ENCODE results near the gene LRRC10.
"Not testable (repeated sequence)": the region's sequence is repeated elsewhere in the genome, so short reads cannot be mapped to it uniquely, and the experiment has no call there.

Gene LRRC10

DNA sequence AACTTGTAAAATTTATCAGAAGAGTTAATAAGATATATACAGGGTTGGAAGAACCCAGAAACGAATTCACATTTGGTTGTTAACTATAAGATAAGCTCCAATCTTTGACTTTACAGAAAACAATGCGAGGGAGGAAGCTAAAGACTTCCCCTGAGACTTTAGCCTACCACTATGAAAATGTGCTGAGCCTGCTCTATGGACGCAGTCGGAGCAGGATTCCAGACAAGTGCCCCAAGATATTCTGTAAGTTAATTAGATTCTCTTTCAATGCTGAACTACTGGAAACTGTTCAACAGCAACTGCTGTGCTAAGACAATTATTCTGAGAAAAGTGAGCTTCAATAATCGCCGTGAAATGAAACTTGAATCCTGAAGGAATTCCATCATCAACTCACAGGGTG lies 8.3 kb upstream of the LRRC10 start:
- DNase-seq: no peak

DNA sequence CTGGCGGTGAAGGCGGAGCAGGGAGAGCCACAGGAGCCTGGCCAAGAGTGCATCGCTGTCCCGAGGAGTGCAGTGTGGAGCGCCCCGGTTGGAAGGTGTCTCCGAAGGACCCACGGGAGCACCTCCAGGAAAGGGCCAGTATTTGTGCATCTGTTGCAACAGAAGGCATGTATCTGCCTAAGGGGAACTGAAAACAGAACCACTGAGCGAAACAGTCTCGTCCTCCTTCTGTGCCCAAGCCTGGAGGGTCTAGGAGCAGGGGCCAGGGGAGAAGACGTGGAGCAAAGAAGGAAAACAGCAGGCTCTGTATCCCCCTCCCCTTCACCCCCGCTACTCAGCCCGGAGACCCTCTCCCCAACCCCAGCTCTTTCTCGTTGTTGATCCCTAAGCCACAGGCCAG lies 5.3 kb upstream of the LRRC10 start:
- DNase-seq: peak in 2 of 4 experiments; percentile 9 to 19

DNA sequence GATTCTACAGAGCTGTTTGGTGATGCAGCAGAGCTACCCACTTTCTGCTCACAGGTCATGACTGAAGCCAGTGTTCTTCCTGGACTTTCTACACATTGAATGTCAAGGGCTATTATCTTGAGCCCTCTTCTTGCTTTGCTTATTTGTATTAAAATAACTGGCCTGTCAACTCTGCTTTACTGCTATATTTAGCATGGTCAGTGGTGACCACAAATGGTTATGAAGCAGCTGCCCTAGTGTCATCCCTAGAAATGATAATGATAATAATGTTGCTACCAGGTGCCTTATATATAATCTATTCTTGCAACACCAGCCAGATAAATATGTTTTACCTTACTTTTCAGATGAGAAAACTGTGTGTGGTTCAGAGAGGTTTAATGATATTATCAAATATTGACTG lies 2.6 kb upstream of the LRRC10 start:
- no peak for DNase-seq

DNA sequence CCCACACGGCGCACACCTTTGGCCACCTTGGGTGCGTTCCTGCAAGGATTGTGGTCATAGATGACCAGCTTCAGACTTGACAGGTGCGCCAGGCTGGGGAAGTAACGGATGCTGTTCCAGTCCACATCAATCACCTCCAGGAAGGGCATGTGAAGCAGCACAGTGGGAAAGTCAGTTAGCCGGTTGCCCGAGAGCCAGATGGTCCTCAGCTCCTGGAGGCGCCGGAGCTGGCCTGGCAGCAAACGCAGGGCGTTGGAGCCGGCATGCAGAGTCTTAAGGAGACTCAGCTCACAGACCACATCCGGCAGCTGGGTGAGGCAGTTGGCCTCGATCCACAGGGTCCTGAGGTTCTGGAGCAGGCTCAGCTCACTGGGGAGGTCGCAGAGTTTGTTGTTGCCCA lies 581 bp downstream of the LRRC10 start:
- DNase-seq: no peak

DNA sequence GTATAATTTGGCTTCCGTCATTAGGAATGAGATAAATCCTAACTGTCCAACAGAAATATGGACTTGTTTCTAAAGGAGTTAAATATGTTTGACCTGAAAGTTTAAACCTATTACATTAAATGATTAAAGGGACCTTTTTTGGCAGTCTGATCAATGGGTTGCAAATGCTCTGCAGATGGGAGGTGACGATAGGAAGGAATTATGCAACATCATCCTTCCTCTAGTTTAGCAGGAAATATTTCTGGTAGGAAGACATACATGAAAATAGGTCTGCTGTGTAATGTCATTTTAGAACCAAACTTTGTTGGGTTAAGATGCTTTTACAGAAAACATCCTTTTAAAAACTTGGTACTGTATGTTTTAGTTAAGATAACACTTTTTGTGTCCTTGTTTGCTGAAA lies 2.6 kb downstream of the LRRC10 start:
- DNase-seq: peak in 1 of 4 experiments; percentile 13

DNA sequence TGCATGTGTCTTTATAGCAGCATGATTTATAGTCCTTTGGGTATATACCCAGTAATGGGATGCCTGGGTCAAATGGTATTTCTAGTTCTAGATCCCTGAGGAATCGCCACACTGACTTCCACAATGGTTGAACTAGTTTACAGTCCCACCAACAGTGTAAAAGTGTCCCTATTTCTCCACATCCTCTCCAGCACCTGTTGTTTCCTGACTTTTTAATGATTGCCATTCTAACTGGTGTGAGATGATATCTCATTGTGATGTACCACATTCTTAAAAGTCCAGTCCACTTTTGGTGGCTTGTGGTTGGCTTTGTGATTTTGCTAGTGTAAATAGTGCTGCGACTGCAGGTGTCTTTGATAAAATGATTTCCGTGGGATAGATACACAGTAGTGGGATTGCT lies 6.4 kb downstream of the LRRC10 start:
- DNase-seq: not testable (repeated sequence)

DNA sequence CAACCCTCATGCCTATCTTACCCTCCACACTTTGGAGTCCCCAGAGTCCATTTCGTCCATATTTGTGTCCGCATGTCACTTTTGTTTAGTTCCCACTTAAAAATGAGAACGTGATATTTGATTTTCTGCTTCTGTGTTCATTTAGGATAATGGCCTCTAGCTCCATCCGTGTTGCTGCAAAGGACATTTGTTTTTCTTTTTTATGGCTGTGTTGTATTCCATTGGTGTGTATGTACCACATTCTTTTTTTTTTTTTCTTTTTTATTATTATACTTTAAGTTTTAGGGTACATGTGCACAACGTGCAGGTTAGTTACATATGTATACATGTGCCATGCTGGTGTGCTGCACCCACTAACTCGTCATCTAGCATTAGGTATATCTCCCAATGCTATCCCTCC lies 7.2 kb downstream of the LRRC10 start:
- DNase-seq: not testable (repeated sequence)

DNA sequence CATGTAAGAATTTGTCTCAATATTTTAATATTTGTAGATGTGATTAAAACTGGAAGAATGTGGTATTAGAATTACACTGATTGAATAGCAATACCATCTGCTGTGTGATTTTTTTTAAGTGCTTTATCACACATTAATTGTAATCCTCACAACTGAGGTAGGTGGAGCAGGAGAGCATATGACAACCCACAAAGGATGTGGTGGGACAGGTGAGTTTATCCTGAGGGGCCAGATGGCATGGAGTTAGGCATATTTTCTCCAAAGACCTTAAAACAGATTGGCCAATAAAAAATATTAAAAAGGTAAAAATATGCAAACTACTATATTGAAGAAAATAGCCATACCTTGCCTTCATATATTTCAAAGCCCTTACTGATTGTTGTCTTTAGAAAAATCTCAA lies 7.8 kb downstream of the LRRC10 start:
- no peak for DNase-seq

DNA sequence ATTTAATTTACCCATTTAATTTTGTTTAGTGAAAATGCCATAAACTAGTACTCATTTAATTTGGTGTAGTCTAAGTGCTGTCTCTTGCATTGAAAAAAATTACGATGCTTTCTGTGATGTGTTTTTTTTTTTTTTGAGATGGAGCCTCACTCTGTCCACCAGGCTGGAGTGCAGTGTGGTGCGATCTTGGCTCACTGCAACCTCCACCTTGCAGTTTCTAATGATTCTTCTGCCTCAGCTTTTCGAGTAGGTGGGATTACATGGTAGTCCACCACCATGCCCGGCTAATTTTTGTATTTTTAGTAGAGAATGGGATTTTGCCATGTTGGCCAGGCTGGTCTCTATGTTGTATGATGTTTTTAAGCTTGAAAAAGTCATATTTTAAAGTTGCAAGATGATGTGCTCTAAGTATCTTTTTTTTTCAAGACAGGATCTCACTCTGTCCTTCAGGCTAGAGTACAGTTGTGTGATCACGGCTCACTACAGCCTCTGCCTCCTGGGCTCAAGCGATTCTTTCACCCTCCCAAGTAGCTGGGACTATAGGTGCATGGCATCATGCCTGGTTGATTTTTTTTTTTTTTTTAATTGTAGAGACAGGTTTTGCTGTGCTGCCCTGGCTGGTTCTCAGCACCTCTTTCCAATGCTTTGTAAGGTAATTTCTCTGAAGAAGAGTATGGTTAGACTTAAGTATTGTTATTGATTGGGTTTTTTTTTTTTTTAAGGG lies 8.6 kb downstream of the LRRC10 start:
- no peak for DNase-seq

DNA sequence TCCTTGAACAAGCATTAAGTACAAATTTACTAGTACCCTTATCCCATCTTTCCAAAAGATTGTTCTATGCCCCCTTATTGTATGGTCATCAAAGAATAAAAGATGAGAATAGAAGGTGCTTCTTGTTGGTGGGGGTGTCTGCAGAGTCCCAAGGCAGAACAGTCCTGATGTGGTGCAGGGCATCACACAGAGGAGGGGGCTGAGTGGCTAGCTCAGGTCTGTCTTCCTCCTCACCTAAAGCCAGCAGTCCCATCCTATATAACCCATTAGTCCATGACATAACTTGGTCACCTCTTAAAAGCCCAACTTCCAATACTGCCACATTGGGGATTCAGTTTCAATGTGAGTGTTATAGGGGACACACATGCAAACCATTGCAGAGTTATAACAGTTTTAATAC lies 9.9 kb downstream of the LRRC10 start:
- no peak for DNase-seq

DNA sequence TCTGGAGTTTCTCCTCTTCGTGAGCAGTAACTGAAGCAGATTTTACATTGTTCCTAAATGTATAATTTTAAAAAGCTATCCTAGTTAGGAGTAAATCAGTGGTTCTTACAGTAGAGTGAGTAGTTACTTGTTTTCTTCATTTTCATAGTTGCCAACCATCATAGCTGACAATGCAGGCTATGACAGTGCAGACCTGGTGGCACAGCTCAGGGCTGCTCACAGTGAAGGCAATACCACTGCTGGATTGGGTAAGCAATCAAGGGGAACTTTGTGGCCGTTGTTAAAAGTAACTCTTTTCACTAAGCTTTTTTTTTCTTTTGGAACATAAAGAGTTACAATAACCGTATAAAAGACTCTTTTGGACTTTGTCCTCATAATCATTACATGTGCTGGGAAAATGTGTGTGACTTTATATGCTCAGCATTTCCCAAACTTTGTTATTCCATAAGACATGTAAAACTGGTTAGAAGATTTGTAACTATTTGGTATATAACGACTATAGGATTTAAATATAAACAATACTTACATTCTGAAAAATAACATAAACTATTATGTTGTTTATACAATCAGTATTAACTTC lies 12.4 kb downstream of the LRRC10 start:
- DNase-seq: no peak

DNA sequence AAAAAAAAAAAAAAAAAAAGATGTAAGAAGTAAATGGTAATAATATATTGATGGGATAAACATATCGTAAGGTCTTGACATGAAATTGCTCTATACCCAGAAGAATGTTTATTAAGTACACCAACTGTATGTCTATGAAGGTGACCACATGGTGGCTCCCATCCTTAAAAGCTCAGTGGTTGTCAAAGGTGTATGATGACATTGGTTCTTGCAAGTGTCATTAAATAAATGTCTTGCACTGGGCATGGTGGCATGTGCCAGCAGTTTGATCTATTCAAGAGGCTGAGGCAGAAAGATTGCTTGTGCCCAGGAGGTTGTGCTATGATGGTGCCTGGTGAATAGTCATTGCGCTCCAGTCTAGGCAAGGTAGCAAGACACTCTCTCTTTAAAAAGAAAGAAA lies 15.0 kb downstream of the LRRC10 start:
- DNase-seq: no peak

DNA sequence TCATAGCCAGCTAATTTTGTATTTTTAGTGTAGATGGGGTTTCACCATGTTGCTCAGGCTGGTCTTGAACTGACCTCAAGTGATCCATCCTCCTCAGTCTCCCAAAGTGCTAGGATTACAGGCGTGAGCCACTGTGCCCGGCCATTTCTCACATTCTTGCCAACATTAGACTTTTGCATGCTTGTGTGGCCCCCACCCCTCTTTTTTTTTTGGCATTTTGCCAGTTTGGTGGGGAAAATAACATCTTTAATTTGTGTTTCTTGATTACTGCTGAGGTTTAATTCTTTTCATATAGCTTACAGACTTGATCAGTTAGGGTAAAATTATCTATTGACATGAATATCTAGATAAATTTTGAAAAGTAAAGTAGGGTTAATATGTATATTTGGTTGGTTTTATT lies 21.6 kb downstream of the LRRC10 start:
- no peak for DNase-seq

DNA sequence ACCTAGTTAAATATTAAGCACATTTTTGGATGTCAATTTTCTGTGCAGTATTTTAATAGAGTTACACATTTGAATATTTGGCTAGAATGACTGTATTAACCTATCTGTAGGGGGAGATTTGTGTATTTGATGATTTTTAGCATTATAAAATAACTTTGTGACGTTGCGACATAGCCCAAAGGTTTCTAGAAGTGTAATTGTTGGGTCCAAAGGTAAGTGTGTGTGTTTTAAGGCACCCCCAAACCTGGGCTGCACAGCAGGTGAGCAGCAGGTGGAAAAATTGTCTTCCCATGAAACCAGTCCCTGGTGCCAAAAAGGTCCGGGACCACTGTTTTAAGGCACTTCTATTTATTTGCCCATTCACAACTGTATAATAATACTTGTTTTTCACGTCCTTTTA lies 22.2 kb downstream of the LRRC10 start:
- no peak for DNase-seq

DNA sequence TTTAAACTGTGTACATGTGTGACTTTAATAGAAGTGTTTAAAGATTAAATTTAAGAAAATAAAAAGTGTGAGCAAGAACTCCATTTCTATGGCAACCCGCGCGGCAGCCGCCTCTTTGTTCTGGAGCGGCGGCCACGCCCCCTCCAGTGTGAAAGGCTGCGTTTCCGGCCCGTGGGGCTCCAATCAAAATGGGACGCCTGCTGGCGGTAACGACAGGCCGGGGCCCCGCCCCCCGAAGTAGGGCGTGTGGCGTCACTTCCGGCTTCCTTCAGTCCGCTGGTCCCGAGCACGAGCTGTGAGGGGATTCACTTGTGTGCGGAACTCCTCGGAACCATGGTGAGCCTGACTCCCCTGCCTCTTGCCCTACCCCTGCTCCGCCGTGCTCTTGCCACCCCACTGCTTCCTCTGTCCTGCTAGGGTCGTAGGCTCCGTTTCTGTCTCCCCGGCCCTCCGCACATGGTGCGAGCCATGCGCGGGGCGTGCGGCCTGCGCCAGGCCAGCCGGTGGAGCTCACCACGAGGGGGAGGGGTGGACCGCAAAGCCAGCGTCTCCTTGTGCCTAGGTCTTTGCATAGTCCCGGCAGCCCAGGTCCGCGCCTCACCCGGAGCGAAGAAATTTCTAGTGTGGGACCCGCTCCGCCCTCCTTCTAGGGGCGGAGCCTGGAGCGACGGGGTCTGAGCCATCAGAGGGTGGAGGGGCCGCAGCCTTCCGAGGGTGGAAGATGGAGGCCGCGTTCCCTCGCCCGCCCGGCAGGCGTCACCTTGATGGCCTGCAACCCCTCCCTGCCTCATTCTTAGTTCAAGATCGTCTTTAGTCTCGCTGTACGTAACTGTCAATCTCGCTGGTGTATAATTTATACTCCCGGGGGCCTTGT lies 25.3 kb downstream of the LRRC10 start, which contains the start of gene CCT2:
TSS of gene CCT2 (plus strand) at position 271 of the 874 bp plus-strand sequence. CDS start at position 334, 63 bp downstream.
- peak; percentile 98 to 99 (median 98) for DNase-seq

DNA sequence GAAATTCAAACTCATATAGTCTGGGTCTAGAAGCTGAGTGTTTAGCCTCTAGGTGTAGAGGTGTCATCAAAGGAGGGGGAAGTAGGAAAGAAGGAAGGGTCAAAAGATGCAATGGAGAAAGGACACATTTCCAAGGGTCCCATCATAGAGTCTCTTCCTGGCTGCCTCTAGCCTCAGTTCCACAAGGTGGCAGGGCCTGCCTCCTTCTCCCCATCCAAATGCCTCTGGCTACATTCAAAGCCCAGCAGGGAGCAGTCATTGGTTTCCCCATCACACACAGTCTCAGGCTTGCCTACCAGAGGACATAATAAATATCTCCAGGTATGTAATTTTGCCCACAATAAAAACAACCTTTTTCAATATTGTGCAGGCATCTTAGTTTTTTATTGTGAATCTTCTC lies 27.5 kb downstream of the LRRC10 start:
- peak in 1 of 4 experiments; percentile 5 for DNase-seq

DNA sequence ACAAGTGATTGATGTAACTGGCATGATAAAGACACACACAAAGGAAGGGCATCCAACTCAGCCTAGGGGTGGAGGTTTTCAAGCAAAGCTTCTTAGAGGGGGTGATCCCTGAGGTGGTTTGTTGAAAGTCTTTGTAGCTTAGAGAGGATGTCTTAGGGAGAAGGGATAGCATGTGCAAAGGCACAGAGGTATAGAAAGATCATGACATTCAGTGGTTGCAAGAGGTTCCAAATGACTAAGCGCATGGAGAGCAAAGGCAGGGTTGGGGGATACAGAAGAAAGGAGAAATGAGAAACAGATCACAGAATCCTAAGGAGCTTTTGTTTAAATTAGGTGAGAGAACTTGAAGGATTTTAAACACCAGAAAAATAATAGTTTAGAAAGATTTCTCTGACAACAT lies 30.6 kb downstream of the LRRC10 start:
- no peak for DNase-seq

DNA sequence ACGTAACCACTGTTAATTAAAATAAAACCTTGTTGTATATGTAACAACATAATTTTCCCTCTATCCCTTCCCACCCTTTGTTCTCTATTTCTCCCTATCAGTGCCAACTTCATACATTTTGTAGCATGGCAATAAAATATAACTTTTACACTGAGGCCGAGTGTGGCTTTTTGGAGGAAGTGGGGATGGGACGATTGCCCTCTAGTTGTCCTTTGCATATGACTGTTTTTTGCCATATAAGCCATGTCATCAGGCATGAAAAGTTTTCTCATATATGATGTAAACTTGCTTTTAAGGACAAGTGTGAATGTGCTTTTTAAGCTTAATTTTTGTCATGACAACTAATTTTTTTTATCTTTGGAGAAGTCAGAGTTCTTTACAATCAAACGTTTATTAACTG lies 31.7 kb downstream of the LRRC10 start:
- peak in 1 of 4 experiments; percentile 14 for DNase-seq

DNA sequence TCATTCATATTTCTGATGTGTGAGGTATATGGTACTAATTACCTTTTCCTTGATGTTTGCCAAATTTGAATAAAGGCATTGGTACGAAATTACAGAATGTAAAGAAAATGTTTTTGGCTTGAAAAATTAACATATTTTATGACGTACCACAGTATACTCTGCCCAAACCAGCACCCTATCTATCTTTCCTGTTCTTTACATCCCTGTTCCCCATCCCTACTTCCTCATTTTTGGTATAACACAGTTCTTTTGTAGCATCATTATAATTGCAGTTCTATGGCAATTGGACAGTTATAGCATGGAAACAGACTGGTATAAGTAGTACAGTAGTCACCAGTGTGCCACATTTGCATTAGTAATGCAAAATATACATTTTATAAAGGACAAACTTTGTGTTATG lies 32.4 kb downstream of the LRRC10 start:
- DNase-seq: peak in 2 of 4 experiments; percentile 40 to 41

DNA sequence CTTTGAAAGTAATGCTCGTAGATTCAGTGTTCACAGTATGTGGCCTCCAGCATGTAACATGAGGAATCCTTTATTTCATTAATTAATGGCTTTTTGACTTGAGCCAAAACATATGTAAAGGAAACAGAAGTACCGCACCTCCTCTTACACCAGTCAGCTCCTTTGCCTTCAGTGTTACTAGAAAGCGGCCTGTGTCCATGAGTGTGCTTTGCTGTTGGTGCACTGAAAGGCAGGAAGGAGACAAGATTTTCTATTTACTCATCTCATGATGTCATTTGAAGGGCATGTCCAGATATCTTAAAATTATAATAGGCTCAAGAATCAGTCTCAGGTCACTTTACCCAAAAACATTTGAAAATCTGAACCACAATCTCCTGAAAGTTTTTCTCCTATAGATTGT lies 35.4 kb downstream of the LRRC10 start:
- no peak for DNase-seq

DNA sequence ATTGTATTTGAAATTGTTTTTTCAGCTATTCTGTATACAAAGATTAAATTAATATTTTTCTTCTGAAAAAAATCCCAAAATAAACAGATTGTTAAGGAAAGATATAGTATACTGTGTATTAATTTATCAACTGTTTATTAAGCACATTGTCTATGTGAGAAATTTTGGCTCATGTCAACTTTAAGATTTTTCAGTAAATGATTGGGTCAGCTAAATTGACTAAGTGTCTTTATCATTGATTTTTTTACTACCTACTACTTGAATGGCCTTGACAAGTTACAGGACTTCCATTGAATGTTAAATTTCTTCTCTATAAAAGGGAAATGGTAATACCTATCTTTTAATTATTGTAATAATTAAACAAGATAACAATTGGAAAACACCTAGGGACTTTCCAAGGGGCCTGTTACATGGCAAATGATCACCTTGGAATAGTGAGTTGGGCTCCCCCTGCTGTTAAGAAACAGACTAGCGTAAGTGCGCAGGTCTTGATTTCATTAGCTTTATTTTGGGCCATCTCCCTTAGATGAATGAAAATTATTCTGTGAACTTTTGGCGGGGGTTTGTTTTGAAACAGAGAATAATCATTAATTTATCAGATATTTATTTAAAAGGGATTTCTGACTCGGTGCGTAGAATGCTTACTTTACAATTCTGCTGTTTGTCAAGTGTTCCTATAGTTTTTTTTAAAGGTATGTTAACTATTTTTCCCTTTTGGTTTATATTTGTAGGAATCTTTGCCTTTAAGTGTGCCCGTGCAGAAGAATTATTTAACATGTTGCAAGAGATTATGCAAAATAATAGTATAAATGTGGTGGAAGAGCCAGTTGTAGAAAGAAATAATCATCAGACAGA lies 39.9 kb downstream of the LRRC10 start:
- DNase-seq: peak; percentile 69 to 81 (median 72)

DNA sequence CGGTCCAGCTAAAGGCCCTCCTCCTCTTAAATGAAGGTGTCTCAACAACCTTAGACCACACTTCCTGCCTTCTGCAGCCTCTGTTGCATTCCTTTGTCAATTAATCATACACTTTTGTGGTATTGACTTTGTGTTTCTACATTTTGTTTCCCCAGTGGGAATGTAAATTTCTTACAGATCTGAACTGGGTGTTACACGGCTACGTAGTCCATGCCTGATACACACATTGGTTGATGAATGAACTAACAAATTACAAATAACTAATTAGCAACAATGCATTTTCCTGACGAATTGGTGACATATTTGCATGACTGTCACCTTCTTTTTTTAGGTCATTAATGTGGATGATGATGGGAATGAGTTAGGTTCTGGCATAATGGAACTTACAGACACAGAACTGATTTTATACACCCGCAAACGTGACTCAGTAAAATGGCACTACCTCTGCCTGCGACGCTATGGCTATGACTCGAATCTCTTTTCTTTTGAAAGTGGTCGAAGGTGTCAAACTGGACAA lies 40.6 kb downstream of the LRRC10 start:
- no peak for DNase-seq

Data from suppressor macrophage (primary cell).